HG03095 (cell line): ENCODE measurements around the gene CT45A1.
"Not testable (repeated sequence)": the region's sequence is repeated elsewhere in the genome, so short reads cannot be mapped to it uniquely, and the experiment has no call there.

Source experiments
- ATAC-seq: cut with Tn5 transposase; IDR thresholded peaks from one replicate; pipeline ENCODE4 v1.9.1; 2021; ENCODE audit warnings: moderate library complexity; ENCODE audit not compliant: unreplicated experiment

Gene CT45A1

GRCh38 chrX:135713183-135713689 is at the start of gene CT45A1:
Gene CT45A1 (plus strand): TSS chrX:135713639. CDS start chrX:135718941, 5,302 bp downstream.
- not testable (repeated sequence) for ATAC-seq

DNA sequence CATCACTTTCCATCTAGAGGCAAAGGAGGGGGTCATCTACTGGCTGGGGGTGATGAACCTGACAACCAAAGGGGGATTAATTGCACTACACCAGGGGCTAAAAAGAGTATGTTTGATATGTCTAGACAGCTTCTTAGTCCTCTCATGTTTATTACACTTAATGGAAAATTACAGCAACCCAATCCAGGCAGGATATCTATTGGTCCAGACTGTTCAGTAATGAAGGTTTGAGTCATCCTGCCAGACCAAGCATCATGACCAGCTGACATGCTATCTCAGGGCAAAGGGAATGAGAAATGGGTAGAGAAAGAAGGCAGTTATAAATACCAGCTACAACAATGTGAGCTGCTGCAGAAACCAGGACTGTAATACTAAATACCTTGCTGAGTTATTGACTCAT is 40.5 kb upstream of the CT45A1 start:
- ATAC-seq: not testable (repeated sequence)

DNA sequence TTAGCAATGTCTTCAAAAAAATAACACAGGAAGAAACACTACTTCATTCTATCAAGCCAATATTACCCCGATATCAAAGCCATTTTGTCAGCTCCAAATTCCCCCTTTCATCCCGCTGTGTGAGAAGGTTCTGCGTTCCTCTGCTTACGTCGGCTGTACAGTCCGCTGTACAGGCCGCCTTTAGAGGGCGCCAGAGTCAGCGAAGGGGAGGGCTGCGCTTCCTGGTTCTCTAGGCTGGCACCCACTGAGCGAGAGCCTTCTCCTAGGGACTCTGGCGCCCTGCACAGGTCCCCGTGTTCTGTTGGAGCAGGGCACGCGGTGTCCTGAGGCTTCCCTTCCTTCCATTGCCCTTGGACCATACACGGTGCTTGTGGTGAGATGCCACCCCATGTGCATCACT is 25.3 kb upstream of the CT45A1 start:
- no peak for ATAC-seq

DNA sequence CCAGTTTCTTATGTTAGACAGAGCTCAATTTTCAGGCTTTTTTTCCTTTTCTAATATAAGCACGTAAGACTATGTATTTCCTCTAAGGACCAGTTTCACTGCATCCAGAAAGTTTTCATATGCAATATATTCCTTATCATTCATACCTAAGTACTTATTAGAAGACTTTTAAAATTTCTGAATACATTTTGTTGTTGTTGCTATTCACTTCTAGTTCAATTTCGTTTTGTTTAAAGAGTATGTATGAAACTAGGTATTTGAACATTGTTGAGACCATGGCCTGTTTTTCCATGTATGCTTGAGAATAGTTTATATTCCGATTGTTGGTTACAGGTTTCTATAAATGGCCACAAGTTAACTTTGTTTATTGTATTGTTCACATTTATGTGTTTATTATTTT is 18.0 kb upstream of the CT45A1 start:
- no peak for ATAC-seq

- ATAC-seq: no peak
Measured at GRCh38 chrX:135697601-135698000, 15.8 kb upstream of the CT45A1 start.

DNA sequence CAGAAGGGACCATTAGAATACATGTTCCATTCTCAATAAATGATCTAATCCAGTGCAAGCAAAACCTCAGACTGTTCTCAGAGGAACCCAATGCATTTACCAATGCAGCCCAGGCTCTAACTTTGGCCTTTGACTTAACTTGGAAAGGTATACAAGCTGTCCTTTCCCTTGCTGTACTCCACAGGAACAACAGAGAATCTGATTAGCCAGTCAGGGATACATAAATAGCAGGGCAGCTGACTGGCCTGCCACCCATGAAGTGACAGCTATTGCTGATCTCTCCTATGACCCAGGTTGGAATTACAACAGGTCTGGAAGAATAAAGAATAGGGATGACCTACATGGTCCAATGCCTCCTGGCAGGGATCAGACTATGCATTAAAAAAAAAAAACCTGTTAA is 14.5 kb upstream of the CT45A1 start:
- no peak for ATAC-seq

- no peak for ATAC-seq
Measured at GRCh38 chrX:135707880-135708279, 5.6 kb upstream of the CT45A1 start.

GRCh38 chrX:135713795-135714194 is 356 bp downstream of the CT45A1 start:
- no peak for ATAC-seq

DNA sequence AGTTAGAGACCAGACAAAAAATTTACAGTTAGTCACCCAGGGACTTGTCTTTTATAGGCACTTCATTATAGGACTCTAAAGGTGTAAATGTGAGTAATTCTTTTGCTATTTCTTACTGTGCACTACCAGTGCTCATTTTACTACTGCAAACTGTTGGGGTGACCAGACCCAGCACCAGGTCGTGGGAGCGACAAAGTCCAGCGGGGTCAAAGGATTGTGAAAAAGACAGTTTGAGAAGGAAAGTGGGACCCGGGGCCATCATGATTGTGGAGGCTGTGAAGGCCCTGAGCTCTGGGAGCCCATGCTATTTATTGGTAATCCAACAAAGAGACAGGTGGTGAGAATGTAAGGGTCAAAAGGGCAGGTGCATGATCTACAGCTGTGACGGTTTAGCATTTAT is 21.2 kb downstream of the CT45A1 start:
- not testable (repeated sequence) for ATAC-seq

DNA sequence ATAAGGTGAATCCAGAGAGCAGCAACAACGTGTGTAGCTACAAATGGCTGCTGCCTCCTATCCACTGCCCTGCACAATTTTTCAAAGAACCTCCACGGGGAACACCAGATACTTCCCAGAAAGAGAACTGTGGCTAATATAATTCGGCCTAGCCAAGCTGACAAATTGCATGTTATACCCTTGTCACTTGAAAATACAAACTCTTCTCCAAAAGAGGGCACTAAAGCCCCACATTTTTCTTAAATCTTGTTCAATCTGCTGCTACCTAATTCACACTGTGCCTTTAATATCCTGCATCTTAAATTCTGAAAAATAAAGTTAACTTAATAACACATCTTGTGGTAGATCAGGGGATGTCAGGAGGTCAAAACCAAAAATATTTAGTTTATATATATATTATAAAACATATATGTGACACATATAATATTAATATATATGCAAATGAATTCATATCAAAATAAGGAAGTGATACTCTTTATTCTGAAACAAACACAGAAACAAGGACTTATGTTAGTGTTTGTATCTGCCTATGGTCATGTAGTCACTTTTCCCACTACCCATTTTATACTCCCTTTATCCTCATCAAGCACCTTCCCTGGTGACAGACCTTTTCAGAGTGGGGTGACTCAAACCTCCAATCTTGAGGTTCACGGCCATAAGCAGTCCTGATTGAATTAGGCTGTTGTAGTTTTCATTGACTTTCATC is 24.1 kb downstream of the CT45A1 start:
- no peak for ATAC-seq

- ATAC-seq: peak; percentile 62
Measured at GRCh38 chrX:135740681-135741149, 27.3 kb downstream of the CT45A1 start.

DNA sequence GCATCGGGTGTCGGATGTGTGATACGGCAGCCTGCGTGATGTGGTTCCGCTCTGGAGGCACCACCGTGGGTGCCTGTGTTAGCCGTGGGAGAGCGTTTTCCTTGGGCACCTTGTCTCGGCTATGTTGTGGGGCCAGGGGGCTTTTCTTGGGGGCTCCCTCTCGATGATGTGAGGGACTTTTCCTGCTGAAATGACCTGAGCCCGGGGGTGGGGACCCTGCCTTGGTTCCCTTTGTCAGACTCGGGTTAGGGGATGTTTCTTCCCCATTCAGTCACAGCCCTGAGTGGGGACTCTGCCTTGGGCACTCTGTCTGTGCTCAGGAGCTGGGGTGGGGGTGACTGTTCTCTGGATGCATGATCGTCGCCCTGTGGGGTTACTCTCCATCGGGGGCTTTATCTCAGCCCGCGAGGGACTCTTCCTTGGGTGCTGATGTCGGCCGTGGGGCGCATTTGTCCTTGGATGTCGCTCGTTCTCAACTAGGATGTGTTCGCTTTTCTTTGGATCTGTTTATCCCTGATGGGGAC is 27.8 kb downstream of the CT45A1 start:
- no peak for ATAC-seq

GRCh38 chrX:135744739-135745138 is 31.3 kb downstream of the CT45A1 start:
- not testable (repeated sequence) for ATAC-seq

- ATAC-seq: not testable (repeated sequence)
Measured at GRCh38 chrX:135768091-135768490, 54.7 kb downstream of the CT45A1 start, which contains the start of gene CT45A3. Gene CT45A3 (minus strand): TSS chrX:135768191. CDS start chrX:135764444, 3,747 bp downstream.
